Astrocyte (in vitro differentiated cells and primary cell): ENCODE results near the gene DNAJC30.

ENCODE experiments used
- EZH2 ChIP-seq: IDR thresholded peaks from 2 replicates; pipeline ENCODE4 v1.6.1; 2012; ENCODE audit warnings: mild to moderate bottlenecking, low read length, inconsistent platforms; ENCODE audit not compliant: insufficient read depth
- TF ChIP-seq, protein P1 (sequence below): IDR thresholded peaks from 2 replicates; pipeline ENCODE4 v1.5.1; 2011; ENCODE audit warnings: low read depth, mild to moderate bottlenecking, inconsistent platforms, low read length, moderate library complexity; ENCODE audit not compliant: insufficient read depth

DNA sequence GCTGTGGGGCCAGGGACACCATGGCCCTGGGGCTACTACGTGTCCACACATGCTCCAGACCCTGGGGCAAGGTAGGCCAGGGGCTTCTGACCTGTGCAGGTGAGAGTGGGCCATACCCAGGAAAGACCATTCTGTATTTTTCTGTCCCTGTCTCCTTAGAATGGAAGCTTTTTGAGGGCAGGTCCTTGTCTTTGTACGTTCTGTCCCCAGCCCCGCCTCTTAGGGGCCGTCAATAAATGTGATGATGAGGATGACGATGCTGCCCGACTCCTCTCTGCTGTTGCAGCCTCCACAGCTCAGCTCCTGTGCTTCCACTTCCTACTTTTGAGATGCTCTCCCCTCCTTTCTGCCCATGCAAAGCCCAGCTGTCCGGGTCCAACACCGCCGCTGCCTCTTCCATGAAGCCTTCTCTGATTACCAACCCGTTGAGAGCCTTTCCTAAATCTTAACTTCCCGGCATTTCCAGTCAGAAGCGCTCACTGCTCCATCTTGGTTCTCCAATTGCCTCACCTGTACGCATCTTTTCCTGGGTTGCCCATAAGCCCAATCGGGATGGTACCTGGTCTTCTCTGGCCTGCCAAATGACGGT lies 11.3 kb downstream of the DNAJC30 start:
- TF ChIP-seq, protein P1, sequence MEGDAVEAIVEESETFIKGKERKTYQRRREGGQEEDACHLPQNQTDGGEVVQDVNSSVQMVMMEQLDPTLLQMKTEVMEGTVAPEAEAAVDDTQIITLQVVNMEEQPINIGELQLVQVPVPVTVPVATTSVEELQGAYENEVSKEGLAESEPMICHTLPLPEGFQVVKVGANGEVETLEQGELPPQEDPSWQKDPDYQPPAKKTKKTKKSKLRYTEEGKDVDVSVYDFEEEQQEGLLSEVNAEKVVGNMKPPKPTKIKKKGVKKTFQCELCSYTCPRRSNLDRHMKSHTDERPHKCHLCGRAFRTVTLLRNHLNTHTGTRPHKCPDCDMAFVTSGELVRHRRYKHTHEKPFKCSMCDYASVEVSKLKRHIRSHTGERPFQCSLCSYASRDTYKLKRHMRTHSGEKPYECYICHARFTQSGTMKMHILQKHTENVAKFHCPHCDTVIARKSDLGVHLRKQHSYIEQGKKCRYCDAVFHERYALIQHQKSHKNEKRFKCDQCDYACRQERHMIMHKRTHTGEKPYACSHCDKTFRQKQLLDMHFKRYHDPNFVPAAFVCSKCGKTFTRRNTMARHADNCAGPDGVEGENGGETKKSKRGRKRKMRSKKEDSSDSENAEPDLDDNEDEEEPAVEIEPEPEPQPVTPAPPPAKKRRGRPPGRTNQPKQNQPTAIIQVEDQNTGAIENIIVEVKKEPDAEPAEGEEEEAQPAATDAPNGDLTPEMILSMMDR, result no peak
- TF ChIP-seq EZH2, result no peak
